CD4-positive, alpha-beta memory T cell (primary cell): ENCODE results near the gene ARID5B. TPM values are rescaled to one million over a fixed set of nuclear protein-coding genes. Genes with fewer than 3 reads are reported as not detected.

ENCODE experiments used
- CTCF ChIA-PET: fragments of 350-600 bp; sonication (Branson Sonifier 250); formaldehyde crosslinking; loops from one replicate; lab custom pipeline; 2021; ENCODE audit warnings: inconsistent platforms; ENCODE audit not compliant: partially characterized antibody; lab: Charles Lee
- POLR2A ChIA-PET: fragments of 350-600 bp; sonication (Branson Sonifier 250); formaldehyde crosslinking; loops from one replicate; lab custom pipeline; 2021; ENCODE audit not compliant: partially characterized antibody; lab: Charles Lee
- DNase-seq, 5 donors: peaks; one replicate each; pipeline versions ENCODE4 v3.0.0 to v3.0.0-alpha.2; 2020 to 2022; ENCODE audit warnings: mixed read lengths in 1 of 5
- H3K27ac ChIP-seq: one replicate; pipeline ENCODE4 v1.7.0; 2013; ENCODE audit warnings: low read depth, low read length
- H3K27me3 ChIP-seq: 2 replicates; pipeline ENCODE4 v1.7.0; 2013; ENCODE audit warnings: mild to moderate bottlenecking, low read length, moderate library complexity; ENCODE audit not compliant: insufficient read depth
- H3K36me3 ChIP-seq: 2 replicates; pipeline ENCODE4 v1.7.0; 2013; ENCODE audit warnings: mild to moderate bottlenecking, low read length, moderate library complexity; ENCODE audit not compliant: insufficient read depth
- H3K4me1 ChIP-seq: 2 replicates; pipeline ENCODE4 v1.7.0; 2013; ENCODE audit warnings: mild to moderate bottlenecking, low read length, moderate library complexity; ENCODE audit not compliant: insufficient read depth
- H3K4me3 ChIP-seq, 2 donors: one replicate each; pipeline ENCODE4 v1.7.0; 2013; ENCODE audit warnings: low read length in 2 of 2, mild to moderate bottlenecking in 1 of 2
- H3K9me3 ChIP-seq, 2 donors: one replicate each; pipeline ENCODE4 v1.7.0; 2013; ENCODE audit warnings: low read length in 2 of 2, control low read depth in 1 of 2; ENCODE audit not compliant: control insufficient read depth in 1 of 2
- H3K27ac Mint-ChIP-seq, 7 donors: one replicate each; pipeline ENCODE4 v1.8.0; 2020 to 2021; ENCODE audit warnings: mixed read lengths in 7 of 7, mild to moderate bottlenecking in 6 of 7, inconsistent platforms in 3 of 7, moderate library complexity in 3 of 7
- H3K27me3 Mint-ChIP-seq, 2 donors: one replicate each; pipeline ENCODE4 v1.8.0; 2020 to 2021; ENCODE audit warnings: mixed read lengths in 2 of 2
- H3K36me3 Mint-ChIP-seq, 2 donors: one replicate each; pipeline ENCODE4 v1.8.0; 2020 to 2021; ENCODE audit warnings: mixed read lengths in 2 of 2, inconsistent platforms in 1 of 2, mild to moderate bottlenecking in 1 of 2
- H3K4me1 Mint-ChIP-seq, 4 donors: one replicate each; pipeline ENCODE4 v1.8.0; 2020 to 2021; ENCODE audit warnings: mixed read lengths in 4 of 4, mild to moderate bottlenecking in 1 of 4
- H3K4me3 Mint-ChIP-seq, 8 donors: one replicate each; pipeline ENCODE4 v1.8.0; 2020 to 2021; ENCODE audit warnings: mixed read lengths in 8 of 8, mild to moderate bottlenecking in 7 of 8, moderate library complexity in 6 of 8, inconsistent platforms in 3 of 8
- H3K9me3 Mint-ChIP-seq, 8 donors: one replicate each; pipeline ENCODE4 v1.8.0; 2020 to 2021; ENCODE audit warnings: mixed read lengths in 8 of 8, mild to moderate bottlenecking in 5 of 8, inconsistent platforms in 3 of 8, moderate library complexity in 1 of 8
- intact Hi-C: fragments of 100-400 bp; cut with micrococcal nuclease; formaldehyde crosslinking; loops from one replicate; pipeline ENCODE4 v1.15.1; 2023
- polyA plus RNA-seq, 2 donors: library from polyadenylated mRNA; unstranded; fragments of 300-500 nt; fragmentation: Illumina TruSeq; gene quantifications; one replicate each; pipeline ENCODE4 v1.2.3, GENCODE V29; 2021
- total RNA-seq, 2 experiments: library from RNA; stranded (reverse); gene quantifications; one replicate each; pipeline ENCODE4 v1.2.3, GENCODE V29; 2021

The ARID5B gene
- total and polyA plus RNA-seq, 4 experiments from 2014 or later: 30.9 to 49.6 (median 41.9) TPM

DNA sequence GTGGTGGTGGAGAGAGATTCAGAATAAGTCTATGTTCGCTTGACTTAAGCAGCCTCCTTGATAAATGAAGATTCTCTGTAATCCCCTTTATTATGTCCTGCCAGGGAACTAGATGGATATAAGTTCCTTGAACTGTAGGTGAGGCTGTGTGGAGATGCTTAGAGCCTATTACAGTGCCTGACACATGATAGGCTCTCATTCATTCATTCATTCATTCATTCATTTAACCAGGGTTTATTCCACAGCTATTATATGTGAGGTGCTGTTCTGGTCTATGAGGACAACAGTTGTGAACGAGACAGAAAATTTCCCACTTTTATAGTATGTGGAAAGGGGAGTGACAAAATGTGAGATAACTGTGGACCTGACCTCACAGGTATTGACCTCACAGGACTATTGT lies 105.6 kb downstream of the ARID5B start:
- Mint-ChIP-seq H3K4me3 (no peak overlapping the region), H3K27ac (peak overlapping the region in 3 of 7 donors; percentile 15 to 48 (median 16)), H3K9me3 (peaks cover 0 to under 1% (median 0%) of the 10 kb centered on the region in 8 donors), H3K27me3 (no peaks in the 10 kb centered on the region), H3K36me3 (peaks cover 42 to 58% of the 10 kb centered on the region in 2 donors), H3K4me1 (peaks cover 34 to 80% (median 41%) of the 10 kb centered on the region in 4 donors)
- ChIA-PET POLR2A (interaction anchor here (1.0 kb wide), 1 partner anchor 105 kb away, joined by 3 read pairs; no protein-coding TSS in a partner anchor), CTCF (interaction anchor here (0.5 kb wide), 1 partner anchor 36 kb away, joined by 3 read pairs; no protein-coding TSS in a partner anchor)
- Histone ChIP-seq H3K27ac (no peak overlapping the region), H3K4me1 (peaks cover 8% of the 10 kb centered on the region), H3K4me3 (no peak overlapping the region), H3K36me3 (peaks cover 5% of the 10 kb centered on the region), H3K9me3 (no peaks in the 10 kb centered on the region), H3K27me3 (no peaks in the 10 kb centered on the region)
- DNase-seq: no peak
- intact Hi-C loops: no loop called here

DNA sequence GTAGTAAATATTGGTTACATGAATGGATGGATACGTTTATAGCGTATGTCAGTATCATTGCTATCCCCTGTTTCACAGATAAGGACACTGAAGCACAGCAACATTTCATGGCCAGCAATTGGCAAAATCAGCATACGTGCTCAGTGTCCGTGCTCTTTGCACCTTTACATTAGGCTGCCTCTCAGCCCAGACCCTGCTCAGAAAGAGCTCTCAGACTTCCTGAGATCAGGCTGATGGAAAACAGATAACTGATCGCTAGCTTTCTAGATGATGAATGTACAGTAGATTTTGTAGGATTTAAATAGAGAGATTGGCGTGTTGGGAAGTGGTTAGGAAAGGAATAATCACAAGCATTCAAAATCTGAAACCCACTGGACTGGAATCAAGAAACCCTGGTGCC lies 106.7 kb downstream of the ARID5B start:
- H3K4me3 Mint-ChIP-seq: no peak overlapping the region
- peaks cover 0 to 2% (median 0%) of the 10 kb centered on the region in 8 donors for H3K9me3 Mint-ChIP-seq
- Histone ChIP-seq H3K4me3 (no peak overlapping the region), H3K27me3 (no peaks in the 10 kb centered on the region), H3K36me3 (peaks cover 5% of the 10 kb centered on the region), H3K27ac (no peak overlapping the region), H3K4me1 (peaks cover 5% of the 10 kb centered on the region), H3K9me3 (no peaks in the 10 kb centered on the region)
- H3K27me3 Mint-ChIP-seq: no peaks in the 10 kb centered on the region
- DNase-seq: no peak
- intact Hi-C loops: no loop called here
- ChIA-PET POLR2A (interaction anchor here (1.0 kb wide), 1 partner anchor 106 kb away, joined by 3 read pairs; no protein-coding TSS in a partner anchor), CTCF (no interaction called here)
- H3K36me3 Mint-ChIP-seq: peaks cover 47 to 60% of the 10 kb centered on the region in 2 donors
- H3K4me1 Mint-ChIP-seq: peaks cover 31 to 77% (median 37%) of the 10 kb centered on the region in 4 donors
- H3K27ac Mint-ChIP-seq: peak overlapping the region in 2 of 7 donors; percentile 22 to 36

DNA sequence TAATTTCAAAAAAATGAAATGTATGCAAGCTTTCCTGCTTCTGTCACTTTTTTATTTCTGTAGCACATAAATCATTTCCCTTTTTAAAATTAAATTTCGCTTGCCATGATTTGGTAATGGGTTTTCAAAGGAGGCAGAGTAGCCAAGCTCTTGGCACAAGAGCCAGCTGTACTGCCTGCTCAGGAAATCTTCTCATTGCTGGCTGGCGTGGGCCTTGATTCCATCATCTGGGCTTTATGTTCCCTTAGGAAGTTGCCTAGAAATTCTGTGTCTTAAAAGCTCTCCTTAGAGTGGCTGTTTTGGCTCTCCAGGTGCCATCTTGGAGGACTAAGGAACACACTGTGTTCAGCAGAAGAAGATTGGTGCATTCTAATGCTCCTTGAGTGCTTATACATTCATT lies 107.4 kb downstream of the ARID5B start:
- Mint-ChIP-seq H3K4me1 (peaks cover 28 to 71% (median 35%) of the 10 kb centered on the region in 4 donors), H3K27me3 (no peaks in the 10 kb centered on the region), H3K36me3 (peaks cover 50 to 64% of the 10 kb centered on the region in 2 donors), H3K9me3 (peaks cover 0 to 2% (median 0%) of the 10 kb centered on the region in 8 donors), H3K27ac (no peak overlapping the region), H3K4me3 (no peak overlapping the region)
- H3K36me3 ChIP-seq: peaks cover 5% of the 10 kb centered on the region
- H3K4me1 ChIP-seq: peaks cover 5% of the 10 kb centered on the region
- DNase-seq: no peak
- CTCF ChIA-PET: interaction anchor here (1.1 kb wide), 1 partner anchor 112 kb away, joined by 3 read pairs; no protein-coding TSS in a partner anchor
- H3K27me3 ChIP-seq: no peaks in the 10 kb centered on the region
- intact Hi-C loops: no loop called here
- H3K4me3 ChIP-seq: no peak overlapping the region
- POLR2A ChIA-PET: no interaction called here
- H3K9me3 ChIP-seq: no peaks in the 10 kb centered on the region
- no peak overlapping the region for H3K27ac ChIP-seq

DNA sequence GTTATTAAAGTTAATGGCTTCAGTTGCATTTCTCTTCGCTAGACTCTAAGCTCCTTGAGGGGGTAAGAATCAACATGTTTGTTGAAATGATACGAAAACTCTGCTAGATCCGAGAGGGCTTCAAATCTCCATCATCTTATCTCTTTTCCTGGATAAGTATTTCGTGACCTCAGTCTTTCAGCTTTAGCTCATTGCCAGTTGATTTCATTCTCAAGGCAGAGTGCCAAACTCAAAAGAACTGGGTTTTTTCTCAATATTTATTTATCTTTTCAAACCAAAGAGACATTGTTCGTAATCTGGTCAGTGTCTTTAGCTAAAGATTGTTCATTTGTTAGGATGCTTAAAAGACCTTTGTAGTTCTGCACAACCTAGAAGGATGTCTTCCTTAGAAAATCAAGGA lies 108.9 kb downstream of the ARID5B start:
- intact Hi-C loops: no loop called here
- H3K36me3 Mint-ChIP-seq: peaks cover 46 to 62% of the 10 kb centered on the region in 2 donors
- Histone ChIP-seq H3K4me3 (no peak overlapping the region), H3K4me1 (peaks cover 5% of the 10 kb centered on the region), H3K27me3 (no peaks in the 10 kb centered on the region), H3K36me3 (peaks cover 5% of the 10 kb centered on the region), H3K27ac (no peak overlapping the region), H3K9me3 (no peaks in the 10 kb centered on the region)
- ChIA-PET POLR2A (interaction anchor here (1.1 kb wide), 1 partner anchor 18 kb away, joined by 3 read pairs; no protein-coding TSS in a partner anchor), CTCF (interaction anchor here (1.0 to 1.3 kb wide), 2 partner anchors 14 to 15 kb away, joined by 3 to 4 read pairs; no protein-coding TSS in a partner anchor)
- peak overlapping the region in 1 of 7 donors; percentile 66 for H3K27ac Mint-ChIP-seq
- no peak overlapping the region for H3K4me3 Mint-ChIP-seq
- peaks cover 24 to 57% (median 27%) of the 10 kb centered on the region in 4 donors for H3K4me1 Mint-ChIP-seq
- no peaks in the 10 kb centered on the region for H3K27me3 Mint-ChIP-seq
- H3K9me3 Mint-ChIP-seq: peaks cover 0 to 5% (median 0%) of the 10 kb centered on the region in 8 donors
- DNase-seq: no peak

DNA sequence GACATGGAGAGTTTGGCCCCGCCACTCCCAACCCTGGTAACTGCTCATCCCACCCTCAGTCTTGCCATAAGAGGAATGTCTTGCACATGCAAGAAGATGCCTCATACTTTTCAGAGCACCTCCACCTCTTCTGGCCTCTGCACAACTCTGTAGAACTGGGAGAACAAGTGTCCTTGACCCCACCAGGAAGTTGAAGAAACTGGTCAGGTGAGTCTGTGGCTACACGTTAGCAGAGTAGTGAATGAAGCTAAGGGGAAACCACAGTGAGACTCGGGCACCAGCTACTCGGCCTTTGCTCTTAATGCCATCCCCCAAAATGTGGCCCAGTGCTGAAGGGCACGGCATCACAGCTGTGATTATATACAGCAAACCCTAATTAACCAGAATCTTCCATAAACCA lies 110.1 kb downstream of the ARID5B start:
- H3K4me1 Mint-ChIP-seq: peaks cover 17 to 55% (median 24%) of the 10 kb centered on the region in 4 donors
- peak overlapping the region in 1 of 7 donors; percentile 68 for H3K27ac Mint-ChIP-seq

DNA sequence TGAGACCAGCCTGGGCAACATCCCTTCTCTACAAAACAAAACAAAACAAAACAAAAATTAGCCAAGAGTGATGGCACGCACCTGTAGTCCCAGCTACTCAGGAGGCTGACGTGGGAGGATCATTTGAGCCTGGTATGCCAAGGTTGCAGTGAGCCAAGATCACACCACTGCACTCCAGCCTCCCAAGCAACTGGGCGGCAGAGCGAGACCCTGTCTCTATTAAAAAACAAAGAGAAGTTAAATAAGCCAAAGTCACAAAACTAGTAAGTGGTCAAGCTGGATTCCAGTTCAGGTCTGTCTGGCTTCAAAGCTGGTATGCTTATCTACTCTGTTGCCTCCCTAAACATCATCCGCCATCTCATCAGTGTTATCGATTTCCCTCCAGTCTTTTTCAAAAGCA lies 110.8 kb downstream of the ARID5B start:
- Mint-ChIP-seq H3K36me3 (peaks cover 38 to 46% of the 10 kb centered on the region in 2 donors), H3K27me3 (no peaks in the 10 kb centered on the region), H3K9me3 (peaks cover 0 to 5% (median 0%) of the 10 kb centered on the region in 8 donors), H3K27ac (peak overlapping the region in 1 of 7 donors; percentile 65), H3K4me3 (no peak overlapping the region), H3K4me1 (peaks cover 15 to 55% (median 26%) of the 10 kb centered on the region in 4 donors)
- intact Hi-C loops: no loop called here
- Histone ChIP-seq H3K4me3 (no peak overlapping the region), H3K27ac (no peak overlapping the region), H3K36me3 (peaks cover 5% of the 10 kb centered on the region), H3K27me3 (no peaks in the 10 kb centered on the region), H3K9me3 (no peaks in the 10 kb centered on the region), H3K4me1 (peaks cover 14% of the 10 kb centered on the region)
- DNase-seq: no peak
- ChIA-PET POLR2A (no interaction called here), CTCF (interaction anchor here (1.2 to 1.5 kb wide), 3 partner anchors 19 to 233 kb away, joined by 3 to 5 read pairs (median 4); no protein-coding TSS in a partner anchor)

More for the DNA sequence above, 110.1 kb downstream of the ARID5B start:
- intact Hi-C loops: no loop called here
- Mint-ChIP-seq H3K4me3 (no peak overlapping the region), H3K36me3 (peaks cover 41 to 53% of the 10 kb centered on the region in 2 donors), H3K27me3 (no peaks in the 10 kb centered on the region), H3K9me3 (peaks cover 0 to 5% (median 0%) of the 10 kb centered on the region in 8 donors)
- ChIA-PET CTCF (interaction anchor here (1.2 to 1.5 kb wide), 3 partner anchors 19 to 234 kb away, joined by 3 to 5 read pairs (median 4); no protein-coding TSS in a partner anchor), POLR2A (interaction anchor here (0.8 kb wide), 3 partner anchors 11 to 19 kb away, joined by 3 to 4 read pairs (median 3); no protein-coding TSS in a partner anchor)
- Histone ChIP-seq H3K27me3 (no peaks in the 10 kb centered on the region), H3K9me3 (no peaks in the 10 kb centered on the region), H3K4me3 (no peak overlapping the region), H3K36me3 (peaks cover 5% of the 10 kb centered on the region), H3K27ac (no peak overlapping the region), H3K4me1 (peaks cover 15% of the 10 kb centered on the region)
- no peak for DNase-seq

DNA sequence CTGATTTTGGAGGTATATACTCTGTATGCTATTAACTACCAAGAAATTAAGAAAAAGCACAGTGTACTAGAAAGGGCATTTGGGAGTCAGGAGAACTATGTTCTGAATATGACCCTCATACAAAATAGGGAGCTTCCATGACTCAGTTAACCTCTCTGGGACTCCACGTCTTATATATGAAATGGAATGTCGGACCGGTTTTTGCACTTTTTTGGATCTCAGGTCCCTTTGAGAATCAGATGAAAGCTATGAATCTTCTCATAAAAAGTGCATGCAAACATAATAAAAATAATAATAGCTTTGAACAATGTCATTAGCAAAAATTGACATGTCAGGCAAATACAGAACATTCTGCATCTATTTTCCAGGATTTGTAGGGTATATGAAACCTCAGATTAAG lies 113.0 kb downstream of the ARID5B start:
- H3K27me3 Mint-ChIP-seq: no peaks in the 10 kb centered on the region
- H3K27ac Mint-ChIP-seq: peak overlapping the region in 2 of 7 donors; percentile 13 to 62
- Histone ChIP-seq H3K36me3 (peaks cover 5% of the 10 kb centered on the region), H3K4me3 (no peak overlapping the region), H3K27me3 (no peaks in the 10 kb centered on the region), H3K4me1 (peaks cover 29% of the 10 kb centered on the region), H3K27ac (no peak overlapping the region), H3K9me3 (no peaks in the 10 kb centered on the region)
- peaks cover 0 to 5% (median 0%) of the 10 kb centered on the region in 8 donors for H3K9me3 Mint-ChIP-seq
- POLR2A ChIA-PET: no interaction called here
- CTCF ChIA-PET: interaction anchor here (1.6 kb wide), 1 partner anchor 23 kb away, joined by 5 read pairs; no protein-coding TSS in a partner anchor
- intact Hi-C loops: no loop called here
- H3K4me1 Mint-ChIP-seq: peaks cover 26 to 55% (median 35%) of the 10 kb centered on the region in 4 donors
- H3K4me3 Mint-ChIP-seq: no peak overlapping the region
- peaks cover 35 to 38% of the 10 kb centered on the region in 2 donors for H3K36me3 Mint-ChIP-seq
- no peak for DNase-seq
